ENCODE results near the gene COL18A1. TPM values are rescaled to one million over a fixed set of nuclear protein-coding genes. Genes with fewer than 3 reads are reported as not detected.

COL18A1 gene
- total RNA-seq, 1 donor from 2014 or later: 15.4 TPM

- no peak for DNase-seq
Observed at GRCh38 chr21:45383111-45383614, 21.8 kb upstream of the COL18A1 start.

GRCh38 chr21:45383615-45384201, 21.3 kb upstream of the COL18A1 start:
- DNase-seq: no peak

GRCh38 chr21:45384656-45385548, 20.1 kb upstream of the COL18A1 start:
- no peak for DNase-seq

GRCh38 chr21:45385549-45386050, 19.4 kb upstream of the COL18A1 start:
- DNase-seq: no peak

GRCh38 chr21:45386336-45386727, 18.6 kb upstream of the COL18A1 start:
- DNase-seq: no peak

DNA sequence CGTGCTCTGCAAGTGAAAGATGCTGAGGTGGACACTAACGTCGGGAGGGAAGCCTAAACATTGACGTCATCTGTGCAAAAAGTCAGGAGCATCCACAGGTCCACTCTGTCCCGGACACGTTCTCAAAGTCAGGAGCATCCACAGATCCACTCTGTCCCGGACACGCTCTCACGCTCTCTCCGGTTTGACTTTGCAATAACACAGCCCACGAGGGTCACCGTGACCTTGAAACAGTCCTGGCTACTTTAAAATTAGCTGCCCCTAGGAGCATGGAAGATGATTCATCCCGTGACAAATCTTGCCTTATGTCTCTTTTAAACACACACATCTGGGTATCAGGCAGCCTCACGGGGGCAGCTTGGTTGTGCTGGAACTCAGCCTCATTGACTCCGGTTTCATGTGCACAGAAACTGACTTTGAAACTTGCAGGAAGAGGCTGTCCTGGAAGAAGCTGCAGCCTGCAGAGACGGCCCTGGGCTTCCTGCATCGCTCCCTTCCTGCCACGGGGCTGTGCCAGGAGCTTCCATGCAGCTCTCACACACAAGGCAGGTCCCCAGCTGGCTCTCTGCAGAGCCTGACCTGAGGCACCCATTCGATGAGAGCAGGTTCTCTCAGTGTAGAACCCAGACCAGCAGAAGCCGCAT, 18.1 kb upstream of the COL18A1 start:
- DNase-seq: no peak

- DNase-seq: no peak
Observed at GRCh38 chr21:45387506-45387905, 17.5 kb upstream of the COL18A1 start.

DNA sequence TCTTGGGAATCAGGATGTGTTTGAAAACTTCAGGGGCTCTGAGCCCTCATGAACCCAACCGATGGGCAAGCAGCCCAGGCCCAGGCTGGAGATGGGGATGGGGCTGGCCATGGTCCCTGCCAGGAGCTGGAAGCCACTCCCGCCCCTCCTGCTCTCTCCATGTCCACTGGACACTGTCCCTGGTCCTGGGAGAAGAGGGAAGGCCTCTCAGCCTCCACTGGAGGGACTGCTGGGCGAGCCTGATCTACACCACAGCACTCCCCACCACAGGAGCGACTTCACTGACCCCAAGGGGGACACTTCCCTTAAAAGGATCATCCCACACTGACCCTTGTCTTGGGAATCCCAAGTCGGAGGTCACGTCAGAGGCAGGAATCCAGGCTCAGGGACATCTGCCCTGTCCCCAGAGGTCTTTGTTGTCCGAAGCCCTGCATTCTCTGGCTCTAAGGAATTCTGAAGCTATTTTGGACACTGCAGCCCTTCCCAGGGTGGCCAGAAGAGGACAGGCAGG, 16.9 kb upstream of the COL18A1 start:
- no peak for DNase-seq

- DNase-seq: no peak
Observed at GRCh38 chr21:45388611-45389296, 16.2 kb upstream of the COL18A1 start.

DNA sequence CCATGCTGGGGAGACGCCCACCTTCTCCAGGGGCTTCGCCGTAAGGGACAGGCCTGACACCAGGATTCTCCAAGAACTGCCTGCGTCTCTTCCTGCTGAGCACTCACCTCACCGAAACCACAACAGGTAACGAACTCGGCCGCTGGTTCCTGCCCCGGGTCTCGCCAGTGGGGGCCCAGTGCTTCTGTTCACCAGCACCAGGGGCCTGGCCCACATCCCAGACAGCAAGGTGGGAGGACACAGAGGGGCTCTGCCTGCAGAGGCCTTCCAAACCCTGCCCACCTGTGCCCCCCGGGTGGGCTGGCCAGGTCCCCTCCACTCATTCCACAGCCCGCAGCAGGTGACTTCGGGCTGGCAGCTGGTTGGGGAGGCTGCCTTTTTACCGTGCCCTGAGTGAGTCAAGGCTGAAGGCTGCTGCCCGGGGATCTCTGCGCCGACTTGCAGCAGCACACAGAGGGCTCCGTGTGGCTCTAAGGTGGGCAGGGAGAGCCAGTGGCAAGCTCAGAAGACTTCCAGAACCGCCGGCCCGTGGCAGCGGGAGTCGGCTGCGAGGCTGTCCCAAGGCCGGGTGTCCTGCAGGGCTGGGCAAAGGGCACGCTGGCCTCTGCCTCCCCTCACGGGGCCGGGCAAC, 14.7 kb upstream of the COL18A1 start:
- no peak for DNase-seq

DNA sequence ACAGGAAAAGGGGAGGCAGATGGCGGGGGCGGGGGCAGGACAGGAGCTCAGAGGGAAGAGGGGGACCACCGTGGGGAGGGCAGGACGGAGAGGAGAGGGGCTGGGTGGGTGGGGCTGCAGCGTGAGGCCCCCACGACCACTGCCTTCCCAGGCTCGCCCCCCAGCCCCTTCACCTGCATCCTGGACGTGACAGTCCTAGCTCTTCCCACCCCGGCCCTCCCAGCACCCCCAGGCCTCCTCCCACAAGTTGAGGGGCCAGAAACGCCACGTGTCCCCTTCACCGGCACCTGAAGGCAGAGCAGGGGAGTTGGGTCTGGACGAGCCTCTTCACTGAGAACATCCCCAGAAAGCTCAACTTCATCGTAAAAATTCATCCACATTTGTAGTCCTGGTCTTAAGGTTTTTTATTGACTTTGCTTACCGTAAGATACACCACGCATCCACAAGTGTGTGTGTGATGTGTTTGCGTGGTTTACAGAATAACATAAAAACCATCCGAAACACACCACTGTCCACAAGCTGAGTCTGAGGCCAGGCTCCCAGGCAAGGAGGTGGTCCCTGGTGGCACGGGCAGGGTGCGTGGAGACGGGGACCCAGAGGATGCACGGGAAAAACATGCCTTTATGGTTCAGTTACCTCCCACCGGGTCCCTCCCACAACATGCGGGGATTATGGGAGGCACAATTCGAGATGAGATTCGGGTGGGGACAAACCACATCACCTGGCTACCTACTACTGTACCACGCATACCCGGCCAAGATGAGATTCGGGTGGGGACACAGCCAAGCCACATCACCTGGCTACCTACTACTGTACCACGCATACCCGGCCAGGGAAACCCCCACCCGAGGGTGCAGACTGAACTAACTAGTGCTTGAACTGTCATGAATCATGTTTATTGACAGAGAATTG, 13.9 kb upstream of the COL18A1 start:
- DNase-seq: no peak

DNA sequence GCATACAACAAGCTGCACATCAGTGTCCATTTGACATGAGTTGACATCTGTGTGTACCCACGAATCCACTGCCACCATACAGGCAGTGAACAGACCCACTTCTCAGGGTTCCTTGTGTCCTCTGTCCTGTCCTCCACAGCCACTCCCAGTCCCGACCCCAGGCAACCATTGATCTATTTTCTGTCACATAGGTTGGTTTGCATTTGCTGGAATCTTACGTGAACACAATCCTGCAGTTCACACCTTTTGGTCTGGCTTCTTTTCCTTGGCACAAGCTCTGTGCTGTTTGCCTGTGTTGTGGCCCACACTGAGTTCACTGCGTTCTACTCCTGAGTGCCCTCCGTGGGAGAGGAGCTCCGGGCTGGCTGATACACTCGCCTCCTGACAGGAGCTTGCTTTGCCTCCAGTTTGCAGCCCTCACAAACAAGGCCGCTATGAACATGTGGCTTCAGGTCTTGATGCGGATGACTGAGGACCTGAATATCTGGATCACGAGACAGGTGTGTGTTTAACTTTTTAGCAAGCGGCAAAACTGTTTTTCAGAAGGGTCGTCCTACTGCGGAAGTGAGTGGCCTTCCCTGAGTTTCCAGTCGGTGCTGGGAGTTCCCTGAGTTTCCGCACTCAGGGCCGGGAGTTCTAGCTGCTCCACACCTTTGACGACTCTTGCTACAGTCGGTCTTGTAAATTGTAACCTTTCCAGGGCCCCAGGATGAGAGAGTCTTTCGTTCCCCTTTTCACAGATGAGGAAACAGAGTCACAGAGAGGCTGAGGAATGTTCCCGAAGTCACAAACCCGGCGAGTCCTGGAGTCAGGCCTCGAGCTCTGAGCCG, 13.0 kb upstream of the COL18A1 start:
- DNase-seq: no peak

DNA sequence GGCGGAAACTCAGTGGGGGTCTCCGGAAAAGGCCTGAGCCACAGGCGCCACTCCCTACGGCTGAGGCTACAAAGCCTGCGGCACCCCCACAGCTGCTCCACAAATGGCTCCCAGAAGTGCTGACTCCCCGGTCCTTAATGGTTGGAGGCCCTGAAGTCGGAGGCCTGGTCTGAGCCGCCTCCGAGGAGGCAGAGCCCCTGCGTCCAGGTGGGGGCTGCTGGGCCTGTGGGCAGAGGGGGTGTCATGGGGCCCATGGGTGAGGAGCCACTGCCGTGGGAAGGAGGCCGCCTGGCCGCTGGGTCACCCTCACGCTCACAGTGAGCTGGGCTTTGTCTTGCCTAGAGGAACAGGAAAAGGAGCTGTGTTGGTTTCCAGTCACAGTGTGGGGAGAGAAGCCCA, 12.4 kb upstream of the COL18A1 start:
- no peak for DNase-seq

GRCh38 chr21:45393021-45393420, 11.9 kb upstream of the COL18A1 start:
- no peak for DNase-seq

DNA sequence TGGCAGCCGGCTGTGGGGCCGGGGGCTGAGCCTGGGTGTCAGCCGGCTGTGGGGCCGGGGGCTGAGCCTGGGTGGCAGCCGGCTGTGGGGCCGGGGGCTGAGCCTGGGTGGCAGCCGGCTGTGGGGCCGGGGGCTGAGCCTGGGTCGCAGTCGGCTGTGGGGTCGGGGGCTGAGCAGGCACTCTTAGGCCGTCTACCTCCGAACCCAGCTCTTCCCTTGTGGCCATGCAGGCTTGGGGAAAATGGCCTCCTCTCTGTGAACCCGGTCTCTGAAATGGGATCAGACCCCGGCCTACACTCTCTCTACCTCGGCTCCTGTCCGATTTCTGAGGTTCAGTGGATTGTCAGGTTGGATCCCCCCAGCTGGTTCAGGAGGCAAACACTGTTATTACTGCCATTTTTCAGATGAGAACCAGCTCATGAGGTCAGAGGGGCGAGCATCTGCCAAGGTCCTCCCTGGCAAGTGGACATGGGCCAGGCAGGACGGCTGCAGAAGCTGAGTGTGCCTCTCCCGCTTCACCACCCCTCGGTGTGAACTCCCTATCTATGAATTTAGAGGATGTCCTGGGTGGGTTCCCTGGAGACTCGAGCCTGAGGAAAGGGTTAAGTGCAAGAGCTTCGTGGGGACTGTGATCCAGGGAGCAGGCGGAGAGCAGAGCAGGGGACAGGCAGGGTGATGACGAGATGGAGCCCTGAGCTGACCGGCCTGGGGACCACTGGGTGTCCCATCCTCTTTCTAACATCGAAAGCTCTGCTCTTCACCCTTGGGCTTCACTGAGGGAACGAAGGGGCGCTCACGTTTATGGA, 10.9 kb upstream of the COL18A1 start:
- no peak for DNase-seq

- DNase-seq: no peak
Observed at GRCh38 chr21:45396620-45396995, 8.4 kb upstream of the COL18A1 start.

DNA sequence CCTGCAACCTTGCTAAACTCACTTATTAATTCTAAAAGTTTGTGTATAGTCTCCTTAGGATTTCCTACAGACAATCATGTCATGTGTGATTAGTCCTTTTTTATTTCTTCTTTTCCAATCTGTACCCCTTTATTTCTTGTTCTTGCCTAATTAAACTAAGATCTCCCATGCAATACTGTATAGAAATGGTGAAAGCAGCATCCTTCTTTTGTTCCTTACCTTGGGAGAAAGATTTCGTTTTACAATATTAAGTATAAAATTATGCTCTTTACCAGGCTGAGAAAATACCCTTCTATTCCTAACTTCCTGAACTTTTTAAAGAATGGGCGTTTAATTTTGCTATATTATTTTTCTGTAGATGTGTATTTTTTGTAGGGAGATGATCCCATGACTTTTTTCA, 7.6 kb upstream of the COL18A1 start:
- DNase-seq: no peak

DNA sequence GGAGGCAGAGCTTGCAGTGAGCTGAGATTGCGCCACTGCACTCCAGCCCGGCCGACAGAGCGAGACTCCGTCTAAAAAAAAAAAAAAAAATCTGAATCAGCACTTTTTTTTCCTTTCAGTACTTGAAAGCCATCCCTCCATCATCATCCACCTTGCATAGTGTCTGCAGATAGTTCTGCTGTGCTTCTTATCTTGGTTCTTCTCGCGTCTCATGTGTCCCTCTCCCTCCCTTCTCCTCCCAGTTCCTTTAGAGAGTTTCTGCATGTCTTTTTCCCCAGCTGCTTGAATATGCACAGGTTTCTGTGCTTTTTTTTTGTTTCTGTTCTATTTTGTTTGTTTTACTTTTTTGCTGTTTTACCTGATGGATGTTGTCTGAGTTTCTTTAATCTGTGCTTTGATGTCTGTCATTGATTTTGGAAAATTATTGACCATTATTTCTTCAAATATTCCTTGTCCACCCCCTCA, 3.9 kb upstream of the COL18A1 start:
- no peak for DNase-seq
